Aorta (tissue), 5 donors: ENCODE data around the gene PGAM2. TPM values are rescaled to one million over a fixed set of nuclear protein-coding genes. Genes with fewer than 3 reads are reported as not detected.

ENCODE experiments used
- ATAC-seq: fragments of 200-7000 bp; cut with Tn5 transposase; one replicate; pipeline ENCODE4 v1.9.1; 2022; ENCODE audit warnings: moderate library complexity; ENCODE audit not compliant: low FRiP score
- DNase-seq, 2 donors: peaks; one replicate each; pipeline ENCODE4 v3.0.0-alpha.2; 2020
- H3K27ac ChIP-seq, 2 donors: one replicate each; pipeline ENCODE4 v1.5.1; 2013; ENCODE audit warnings: low read length in 2 of 2, mild to moderate bottlenecking in 2 of 2, moderate library complexity in 2 of 2, control low read depth in 1 of 2, inconsistent platforms in 1 of 2, low read depth in 1 of 2
- H3K27me3 ChIP-seq, 2 donors: one replicate each; pipeline ENCODE4 v1.6.1; 2013; ENCODE audit warnings: control low read depth in 1 of 2, low read length in 1 of 2, mild to moderate bottlenecking in 1 of 2, moderate library complexity in 1 of 2; ENCODE audit not compliant: insufficient read depth in 2 of 2, control insufficient read depth in 1 of 2
- H3K36me3 ChIP-seq, 2 donors: one replicate each; pipeline ENCODE4 v1.6.1; 2013; ENCODE audit warnings: control low read depth in 1 of 2, low read length in 1 of 2, mild to moderate bottlenecking in 1 of 2; ENCODE audit not compliant: insufficient read depth in 2 of 2, control insufficient read depth in 1 of 2
- H3K4me1 ChIP-seq, 2 donors: one replicate each; pipeline ENCODE4 v1.6.1; 2013; ENCODE audit warnings: low read length in 2 of 2, control low read depth in 1 of 2, mild to moderate bottlenecking in 1 of 2, moderate library complexity in 1 of 2; ENCODE audit not compliant: insufficient read depth in 2 of 2, control insufficient read depth in 1 of 2
- H3K4me3 ChIP-seq, 2 donors: one replicate each; pipeline ENCODE4 v1.5.1; 2013; ENCODE audit warnings: low read length in 2 of 2, control low read depth in 1 of 2, mild to moderate bottlenecking in 1 of 2
- H3K9me3 ChIP-seq: one replicate; pipeline ENCODE4 v1.6.1; 2013; ENCODE audit warnings: mild to moderate bottlenecking, low read length; ENCODE audit not compliant: control insufficient read depth
- WGBS, 2 donors: extraction: QIAGEN DNeasy Blood & Tissue Kit; methylation state at CpG; one replicate each; pipeline ENCODE4 v1.1.7; 2013; 5-methylcytosine and 5-hydroxymethylcytosine counted together
- intact Hi-C, 2 donors: fragments of 100-400 bp; cut with DNase I; formaldehyde crosslinking; loops; one replicate each; pipeline versions ENCODE4 v1.14.2 to v1.15.0; 2022
- polyA plus RNA-seq, 2 donors: library from polyadenylated mRNA; stranded (reverse); fragments of 200-250 nt; gene quantifications; one replicate each; pipeline ENCODE4 v1.2.3, GENCODE V29; 2013
- total RNA-seq, 2 donors: library from RNA; stranded (reverse); fragmentation: NEBNext Ultra II Directional; extraction: Animal tissue kit (Norgen Biotek cat#: 25700); gene quantifications; one replicate each; pipeline ENCODE4 v1.2.1, GENCODE V29; 2021
- donor health status: healthy with polysubstance abuse.
- donor health status: Bipolar disorder and iron deficiency.
- donor health status: DM: no; HTN: no; CAD: no.
- donor health status: DM: no; HTN: no; CAD: no.
- donor health status: DM: yes; HTN: yes; CAD: no.

The PGAM2 gene
- total and polyA plus RNA-seq, 4 donors = 4.1 to 9.5 (median 6.4) TPM

DNA sequence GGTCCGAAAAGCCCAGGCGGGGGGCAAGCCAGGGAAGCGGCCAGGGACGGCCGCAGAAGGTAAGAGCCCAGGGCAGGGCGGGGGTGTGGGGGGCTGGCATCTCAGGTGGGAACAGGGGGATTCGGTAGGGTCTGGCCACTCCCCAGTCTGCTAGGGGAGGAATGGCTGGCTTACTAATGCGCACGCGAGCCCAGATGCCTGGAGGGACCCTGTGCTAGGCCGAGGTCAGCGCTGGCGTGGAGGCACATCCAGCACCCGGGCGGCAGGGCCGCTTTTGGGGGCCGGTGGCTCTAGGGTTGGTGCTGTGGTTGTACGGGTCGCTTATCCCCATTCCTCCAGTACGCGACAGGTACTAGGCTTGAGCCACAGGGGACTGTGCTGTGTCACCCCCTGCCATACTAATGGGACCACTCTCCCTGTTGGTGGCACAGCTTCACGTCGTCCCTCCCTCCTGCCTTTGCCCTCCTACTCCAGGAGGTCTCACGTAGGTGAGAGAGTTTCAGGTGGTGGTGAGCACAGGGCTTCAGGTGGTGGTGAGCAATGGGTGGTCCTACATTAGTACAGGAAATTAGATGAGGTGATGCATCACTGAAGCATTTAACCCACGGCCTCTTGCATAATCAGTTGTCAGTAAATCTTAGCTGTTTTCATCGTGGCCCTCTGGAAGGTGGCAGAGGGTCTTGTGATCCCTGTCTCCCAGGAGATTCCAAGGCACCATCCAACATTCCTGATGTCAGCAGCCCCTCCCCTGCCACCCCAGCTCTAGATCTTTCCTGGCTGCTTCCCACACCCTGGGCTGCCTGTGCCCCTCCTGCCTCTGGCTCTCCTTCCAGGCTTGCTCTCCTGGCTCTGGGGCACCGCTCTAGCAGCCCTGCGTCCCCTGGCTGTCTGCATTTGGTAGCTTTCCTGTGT lies 39.7 kb upstream of the PGAM2 start:
- intact Hi-C loops = loop anchor here in 1 of 2 donors (5.0 kb wide), 1 partner anchor 33 kb away; no protein-coding TSS in a partner anchor

DNA sequence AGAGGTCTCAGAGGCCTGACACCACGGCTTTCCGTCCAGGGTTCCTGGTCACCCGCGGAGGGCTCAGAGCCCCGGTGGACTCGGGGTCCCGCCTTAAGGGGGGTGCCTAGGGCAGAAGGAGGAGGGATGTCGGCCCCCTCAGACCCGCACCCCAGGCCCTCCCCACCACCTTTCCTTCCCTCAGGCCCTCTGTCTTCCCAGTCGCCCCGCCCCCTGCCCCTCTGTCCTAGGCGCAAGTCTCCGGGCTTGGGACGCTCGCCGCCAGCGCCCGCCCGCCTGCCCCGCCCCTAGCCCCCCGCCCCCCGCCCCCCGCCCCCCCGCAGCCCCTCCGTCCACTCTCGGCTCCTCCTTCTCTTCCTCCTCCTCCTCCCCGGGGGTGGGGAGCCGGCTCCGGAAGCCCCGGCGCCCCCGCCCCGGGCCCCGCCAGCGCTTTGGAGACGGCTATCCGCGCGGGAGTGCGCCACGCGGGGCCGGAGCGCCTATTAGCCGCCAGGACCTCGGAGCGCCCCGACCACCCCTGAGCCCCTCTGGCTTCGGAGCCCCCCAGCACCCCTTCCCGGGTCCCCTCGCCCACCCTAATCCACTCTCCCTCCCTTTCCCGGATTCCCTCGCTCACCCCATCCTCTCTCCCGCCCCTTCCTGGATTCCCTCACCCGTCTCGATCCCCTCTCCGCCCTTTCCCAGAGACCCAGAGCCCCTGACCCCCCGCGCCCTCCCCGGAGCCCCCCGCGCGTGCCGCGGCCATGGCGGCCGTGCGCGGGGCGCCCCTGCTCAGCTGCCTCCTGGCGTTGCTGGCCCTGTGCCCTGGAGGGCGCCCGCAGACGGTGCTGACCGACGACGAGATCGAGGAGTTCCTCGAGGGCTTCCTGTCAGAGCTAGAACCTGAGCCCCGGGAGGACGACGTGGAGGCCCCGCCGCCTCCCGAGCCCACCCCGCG lies 38.8 kb upstream of the PGAM2 start, which contains the start of gene AEBP1:
TSS of gene AEBP1 (plus strand) at position 423 of the 937 bp plus-strand sequence. CDS start at position 744, 321 bp downstream.
- no peaks in the 10 kb centered on the region for H3K9me3 ChIP-seq
- 4 to 6% methylated on average over 46 to 87 of the region's 87 CpGs for WGBS, 2 donors
- H3K36me3 ChIP-seq = peaks cover 0 to 4% of the 10 kb centered on the region in 2 donors
- peaks cover 0 to 9% of the 10 kb centered on the region in 2 donors for H3K4me1 ChIP-seq
- ATAC-seq (peak; percentile 0), DNase-seq (peak; percentile 74 to 83)
- no peaks in the 10 kb centered on the region for H3K27me3 ChIP-seq
- intact Hi-C loops = no loop called here
- peak within 1 kb of the TSS; percentile 47 to 80 for H3K4me3 ChIP-seq
- peak within 1 kb of the TSS; percentile 89 to 97 for H3K27ac ChIP-seq

More for the DNA sequence above, 39.7 kb upstream of the PGAM2 start:
- Histone ChIP-seq H3K27ac (peak overlapping the region; percentile 89 to 97), H3K4me3 (peak overlapping the region; percentile 47 to 80), H3K4me1 (peaks cover 0 to 9% of the 10 kb centered on the region in 2 donors), H3K36me3 (peaks cover 0 to 4% of the 10 kb centered on the region in 2 donors), H3K9me3 (no peaks in the 10 kb centered on the region), H3K27me3 (no peaks in the 10 kb centered on the region)
- WGBS, 2 donors = 3 to 7% methylated on average over 20 to 28 of the region's 28 CpGs
- peak; percentile 76 to 87 for DNase-seq
- peak; percentile 46 for ATAC-seq

DNA sequence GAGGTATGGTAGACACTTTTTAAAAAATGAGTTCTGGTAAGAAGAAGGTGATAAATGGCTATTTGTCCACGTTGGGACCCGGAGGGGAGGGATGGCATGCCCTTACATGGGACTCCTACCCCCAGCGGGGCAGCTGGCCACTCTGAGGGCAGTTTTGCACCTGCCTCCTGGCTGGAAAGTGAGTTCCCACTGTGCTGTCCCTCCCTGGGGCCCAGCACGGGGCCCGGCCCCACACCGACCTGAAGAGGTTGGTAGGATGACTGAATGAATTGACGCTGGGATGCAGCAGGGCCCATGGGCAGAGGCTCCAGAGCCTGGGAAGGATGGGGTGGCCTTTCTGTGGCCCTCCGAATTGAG lies 38.2 kb upstream of the PGAM2 start:
- WGBS, 2 donors = 68 to 70% methylated on average over 8 of the region's 8 CpGs
- ATAC-seq (no peak), DNase-seq (peak in 1 of 2 donors; percentile 48)
- Histone ChIP-seq H3K27me3 (no peaks in the 10 kb centered on the region), H3K4me3 (no peak overlapping the region), H3K27ac (peak overlapping the region; percentile 81 to 97), H3K9me3 (no peaks in the 10 kb centered on the region), H3K4me1 (peaks cover 0 to 9% of the 10 kb centered on the region in 2 donors), H3K36me3 (peaks cover 0 to 2% of the 10 kb centered on the region in 2 donors)
- intact Hi-C loops = no loop called here

DNA sequence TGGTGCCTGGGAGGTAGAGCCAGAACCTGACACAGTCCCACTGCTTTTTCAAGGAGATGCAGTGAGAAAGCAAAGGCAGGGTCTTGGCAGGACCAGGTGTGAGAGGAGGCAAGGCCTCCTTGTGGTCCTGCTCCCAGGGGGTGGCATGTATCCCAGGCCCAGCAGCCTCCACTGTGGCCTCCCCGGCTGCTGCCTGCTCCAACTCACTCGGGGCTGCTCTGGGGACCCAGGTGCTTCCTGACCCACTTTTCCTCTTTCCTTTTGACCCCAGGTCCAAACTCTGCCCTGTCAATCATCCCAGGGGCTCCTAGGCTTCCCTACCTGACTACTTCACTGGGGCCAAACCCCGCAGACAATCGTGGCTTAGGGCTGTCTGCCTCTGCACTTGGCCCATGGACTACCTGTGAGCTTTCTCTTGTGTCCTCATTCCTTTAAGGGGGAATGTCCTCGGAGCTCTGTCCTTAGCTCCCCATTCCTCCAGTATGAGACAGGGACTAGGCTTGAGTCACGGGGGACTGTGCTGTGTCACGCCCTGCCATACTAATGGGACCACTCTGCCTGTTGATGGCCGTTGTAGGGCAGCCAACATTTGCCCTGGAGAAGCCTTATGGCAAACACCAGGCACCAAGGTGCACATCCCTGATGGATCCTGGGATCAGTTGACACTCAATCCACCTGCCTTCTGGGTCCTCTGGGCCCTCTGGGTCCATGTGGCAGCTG lies 37.6 kb upstream of the PGAM2 start:
- WGBS, 2 donors = 51 to 54% methylated on average over 8 of the region's 8 CpGs
- peak in 1 of 2 donors; percentile 42 for DNase-seq
- H3K27ac ChIP-seq = peak overlapping the region; percentile 81 to 97
- H3K4me3 ChIP-seq = no peak overlapping the region
- H3K4me1 ChIP-seq = peaks cover 0 to 9% of the 10 kb centered on the region in 2 donors
- peaks cover 0 to under 1% of the 10 kb centered on the region in 2 donors for H3K36me3 ChIP-seq
- no peak for ATAC-seq
- no peaks in the 10 kb centered on the region for H3K9me3 ChIP-seq
- H3K27me3 ChIP-seq = no peaks in the 10 kb centered on the region
- intact Hi-C loops = loop anchor here in 1 of 2 donors (1.0 kb wide), 1 partner anchor 15 kb away; no protein-coding TSS in a partner anchor

DNA sequence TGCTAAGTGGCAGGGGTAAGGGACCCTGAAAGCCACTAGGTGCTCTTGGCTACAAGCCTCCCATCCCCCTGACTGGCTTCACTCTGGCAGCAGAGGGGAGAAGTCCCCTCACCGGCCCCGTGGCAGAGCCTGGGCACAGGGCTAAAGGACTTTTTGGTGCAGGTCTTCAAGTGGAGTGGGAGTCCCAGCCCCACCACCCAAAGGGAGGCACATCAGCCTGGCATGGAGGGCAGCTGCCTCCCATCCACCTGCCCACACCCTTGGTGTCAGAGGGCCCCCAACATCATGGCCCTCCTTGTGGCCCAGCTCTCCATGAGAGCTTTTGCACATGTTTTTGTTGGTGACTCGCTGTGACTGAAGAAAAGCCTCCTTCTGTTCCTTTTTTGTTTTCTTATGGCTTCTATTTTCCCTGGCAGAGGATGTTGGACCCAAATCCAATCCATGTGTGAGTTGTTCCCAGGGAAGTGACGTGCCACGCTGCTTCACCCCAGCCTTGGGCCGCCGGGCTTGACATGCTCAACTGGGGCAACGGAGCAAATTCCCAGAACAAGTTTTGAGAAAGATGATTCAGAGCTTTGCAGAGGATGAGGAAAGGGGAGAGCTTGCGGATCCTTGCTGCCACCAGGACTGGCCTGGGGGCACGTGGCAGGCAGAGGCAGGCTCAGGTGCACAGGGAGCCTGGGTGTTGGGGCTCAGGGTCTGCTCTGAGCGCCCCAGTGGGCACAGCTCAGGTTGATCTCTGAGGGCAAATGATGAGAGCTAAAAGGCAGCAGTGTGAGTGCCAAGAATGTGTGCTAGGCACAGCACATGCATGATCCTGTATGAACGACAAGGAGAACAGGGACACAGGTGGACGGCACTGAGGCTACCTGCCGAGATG lies 36.8 kb upstream of the PGAM2 start:
- ATAC-seq (peak; percentile 63), DNase-seq (peak; percentile 93)
- Histone ChIP-seq H3K36me3 (no peaks in the 10 kb centered on the region), H3K27ac (peak overlapping the region; percentile 81 to 97), H3K4me3 (no peak overlapping the region), H3K9me3 (no peaks in the 10 kb centered on the region), H3K27me3 (no peaks in the 10 kb centered on the region), H3K4me1 (peaks cover 0 to 9% of the 10 kb centered on the region in 2 donors)
- intact Hi-C loops = loop anchor here in 1 of 2 donors (1.0 kb wide), 1 partner anchor 14 kb away; no protein-coding TSS in a partner anchor
- WGBS, 2 donors = 14 to 23% methylated on average over 14 of the region's 14 CpGs

DNA sequence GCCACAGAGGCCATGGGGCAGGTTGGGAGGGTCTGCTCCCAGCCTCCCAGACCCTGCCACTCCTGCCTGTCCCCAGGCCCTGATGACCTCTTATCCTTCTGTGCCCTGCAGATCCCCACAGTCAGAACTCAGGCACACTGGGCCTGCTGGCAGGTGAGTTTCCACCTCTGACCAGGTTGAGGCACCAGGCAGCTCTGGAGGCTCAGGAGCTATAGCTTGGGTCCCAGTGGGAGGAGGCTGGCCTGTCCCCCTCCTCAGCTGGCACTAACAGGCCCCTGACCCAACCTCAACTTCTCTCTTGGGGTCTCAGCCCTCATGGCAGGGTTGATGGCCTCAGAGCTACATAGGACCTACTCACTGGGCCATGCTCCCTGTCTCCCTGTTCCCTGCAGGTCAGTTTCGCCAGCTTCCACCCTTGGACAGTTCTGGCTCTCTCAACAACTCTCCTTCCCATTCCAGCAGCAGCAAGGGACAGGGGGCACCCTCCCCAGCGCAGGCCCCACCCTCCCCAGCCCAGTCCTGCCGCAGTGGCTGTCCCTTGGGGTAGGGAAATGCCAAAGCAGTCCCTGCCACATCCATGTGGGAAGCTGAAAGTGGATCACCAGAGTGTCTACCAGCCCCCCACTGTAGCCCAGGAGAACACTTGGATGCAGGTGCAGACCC lies 36.1 kb upstream of the PGAM2 start:
- ATAC-seq = no peak
- Histone ChIP-seq H3K4me1 (peaks cover 0 to 4% of the 10 kb centered on the region in 2 donors), H3K9me3 (no peaks in the 10 kb centered on the region), H3K27ac (peak overlapping the region; percentile 63 to 81), H3K36me3 (no peaks in the 10 kb centered on the region), H3K4me3 (no peak overlapping the region), H3K27me3 (no peaks in the 10 kb centered on the region)
- 4 to 14% methylated on average over 3 of the region's 3 CpGs for WGBS, 2 donors
- intact Hi-C loops = no loop called here
- DNase-seq = no peak
